T-cell (primary cell): ENCODE measurements around the gene DNAJC22. TPM values are rescaled to one million over a fixed set of nuclear protein-coding genes. Genes with fewer than 3 reads are reported as not detected.

Experiments used
- ATAC-seq, 4 experiments: fragments of 200-7000 bp in 3 of 4; fragments of 150-1000 bp in 1 of 4; cut with Tn5 transposase; replicated peaks in 1 of 4; 1 replicate in 3 of 4; 2 replicates in 1 of 4; pipeline ENCODE4 v1.10.0; 2021; ENCODE audit warnings: moderate library complexity in 3 of 4, mild to moderate bottlenecking in 2 of 4, moderate number of reproducible peaks in 1 of 4
- CTCF ChIA-PET, 2 donors: fragments of 300-600 bp; sonication (Branson Sonifier 250); formaldehyde crosslinking; loops; one replicate each; lab custom pipeline; 2022; ENCODE audit warnings: antibody characterized with exemption in 2 of 2; lab: Charles Lee
- POLR2A ChIA-PET, 2 donors: fragments of 300-600 bp; sonication (Branson Sonifier 250); formaldehyde crosslinking; loops; one replicate each; lab custom pipeline; 2022; ENCODE audit warnings: antibody characterized with exemption in 2 of 2; lab: Charles Lee
- DNase-seq, 35 experiments: peaks; one replicate each; pipeline versions ENCODE4 v3.0.0 to v3.0.0-alpha.2; 2013 to 2023
- H3K27ac ChIP-seq: one replicate; pipeline ENCODE4 v1.5.1; 2013; ENCODE audit warnings: low read length
- H3K27me3 ChIP-seq, 2 experiments: replicated peaks in 1 of 2; 1 replicate in 1 of 2; 2 replicates in 1 of 2; pipeline versions ENCODE4 v1.6.1 to v1.7.0; 2013; ENCODE audit warnings: low read length in 1 of 2, mixed read lengths in 1 of 2; ENCODE audit not compliant: control insufficient read depth in 2 of 2, insufficient read depth in 2 of 2; ENCODE audit errors: extremely low read depth in 1 of 2
- H3K36me3 ChIP-seq, 2 donors: 1 replicate in 1 of 2; 2 replicates in 1 of 2; pipeline versions ENCODE4 v1.6.1 to v1.7.0; 2013; ENCODE audit warnings: low read length in 1 of 2; ENCODE audit not compliant: control insufficient read depth in 2 of 2, insufficient read depth in 1 of 2; ENCODE audit errors: extremely low read depth in 1 of 2
- H3K4me1 ChIP-seq, 2 experiments: 1 replicate in 1 of 2; 2 replicates in 1 of 2; pipeline versions ENCODE4 v1.6.1 to v1.7.0; 2013; ENCODE audit warnings: low read length in 2 of 2, mixed read lengths in 1 of 2; ENCODE audit not compliant: insufficient read depth in 2 of 2, control insufficient read depth in 1 of 2; ENCODE audit errors: extremely low read depth in 1 of 2
- H3K4me3 ChIP-seq, 2 donors: 1 replicate in 1 of 2; 2 replicates in 1 of 2; pipeline versions ENCODE4 v1.5.1 to v1.7.0; 2013; ENCODE audit warnings: mild to moderate bottlenecking in 2 of 2, low read length in 1 of 2, moderate library complexity in 1 of 2; ENCODE audit not compliant: control insufficient read depth in 1 of 2; ENCODE audit errors: extremely low read depth in 1 of 2
- H3K9me3 ChIP-seq: 2 replicates; pipeline ENCODE4 v1.7.0; 2013
- H3K27ac Mint-ChIP-seq, 2 donors: one replicate each; pipeline ENCODE4 v1.8.0; 2020 to 2021; ENCODE audit warnings: mild to moderate bottlenecking in 2 of 2, mixed read lengths in 2 of 2
- H3K27me3 Mint-ChIP-seq, 2 donors: one replicate each; pipeline ENCODE4 v1.8.0; 2021 to 2022; ENCODE audit warnings: mixed read lengths in 2 of 2
- H3K36me3 Mint-ChIP-seq: one replicate; pipeline ENCODE4 v1.8.0; 2021; ENCODE audit warnings: mixed read lengths
- H3K4me1 Mint-ChIP-seq, 3 donors: one replicate each; pipeline ENCODE4 v1.8.0; 2020 to 2022; ENCODE audit warnings: mixed read lengths in 3 of 3, mild to moderate bottlenecking in 1 of 3
- H3K4me3 Mint-ChIP-seq, 3 donors: one replicate each; pipeline ENCODE4 v1.8.0; 2020 to 2022; ENCODE audit warnings: mild to moderate bottlenecking in 3 of 3, mixed read lengths in 3 of 3, moderate library complexity in 3 of 3
- H3K9me3 Mint-ChIP-seq, 3 donors: one replicate each; pipeline ENCODE4 v1.8.0; 2020 to 2022; ENCODE audit warnings: mixed read lengths in 3 of 3
- WGBS: methylation state at CpG from one replicate; pipeline ENCODE4 v1.1.5; 2013; ENCODE audit warnings: missing lambda C conversion rate; ENCODE audit not compliant: insufficient coverage; 5-methylcytosine and 5-hydroxymethylcytosine counted together
- total RNA-seq, 35 experiments: library from RNA in 6 of 35; stranded (reverse) in 6 of 35; fragments of 120-200 nt in 1 of 35; gene quantifications; one replicate each; pipeline versions ENCODE4 v1.2.1 to v1.2.4 and lab custom pipeline; 2013 to 2026

The DNAJC22 gene
- total RNA-seq, 5 donors from 2014 or later (not counting 1 experiment from before 2014, with no cell fraction given): 0.07 TPM; not detected in 4

- Histone ChIP-seq H3K27me3 (peaks cover 2 to 38% of the 10 kb centered on the region in 2 experiments), H3K9me3 (no peaks in the 10 kb centered on the region), H3K4me3 (no peak overlapping the region), H3K36me3 (no peaks in the 10 kb centered on the region), H3K4me1 (no peaks in the 10 kb centered on the region), H3K27ac (no peak overlapping the region)
- Mint-ChIP-seq H3K27ac (no peak overlapping the region), H3K36me3 (no peaks in the 10 kb centered on the region), H3K27me3 (peaks cover 31 to 42% of the 10 kb centered on the region in 2 donors), H3K4me1 (peaks cover 2 to 8% (median 5%) of the 10 kb centered on the region in 3 donors), H3K9me3 (no peaks in the 10 kb centered on the region), H3K4me3 (no peak overlapping the region)
- 100% methylated on average over 4 of the region's 10 CpGs for WGBS
- ATAC-seq: no peak
- DNase-seq: no peak
- CTCF ChIA-PET: no interaction called here
- POLR2A ChIA-PET: no interaction called here
Observed at GRCh38 chr12:49355913-49356312, 9.2 kb downstream of the DNAJC22 start.

- H3K27ac Mint-ChIP-seq: no peak overlapping the region
- H3K27me3 Mint-ChIP-seq: peaks cover 24 to 38% of the 10 kb centered on the region in 2 donors
- Histone ChIP-seq H3K4me3 (no peak overlapping the region), H3K27ac (no peak overlapping the region), H3K4me1 (no peaks in the 10 kb centered on the region), H3K27me3 (peaks cover 2 to 28% of the 10 kb centered on the region in 2 experiments), H3K9me3 (no peaks in the 10 kb centered on the region), H3K36me3 (no peaks in the 10 kb centered on the region)
- no peak for ATAC-seq
- POLR2A ChIA-PET: interaction anchor here (0.6 to 0.7 kb wide), 3 partner anchors 9 to 832 kb away, joined by 4 to 6 read pairs (median 6); no protein-coding TSS in a partner anchor
- no peak overlapping the region for H3K4me3 Mint-ChIP-seq
- H3K36me3 Mint-ChIP-seq: no peaks in the 10 kb centered on the region
- no peak for DNase-seq
- no peaks in the 10 kb centered on the region for H3K9me3 Mint-ChIP-seq
- CTCF ChIA-PET: interaction anchor here (0.6 to 4.6 kb wide), 20 partner anchors 8 to 1248 kb away, joined by 3 to 209 read pairs (median 5); partner anchors contain the start of genes DNAJC22 (in 1 of the 2), SPATS2 (in 1 of the 2) and TROAP (in 1 of the 2)
- WGBS: no CpG with 5 or more reads among the region's 3 CpGs
- peaks cover 2 to 8% (median 5%) of the 10 kb centered on the region in 3 donors for H3K4me1 Mint-ChIP-seq
Observed at GRCh38 chr12:49357103-49357678, 10.5 kb downstream of the DNAJC22 start.

GRCh38 chr12:49358483-49359141 lies 11.9 kb downstream of the DNAJC22 start:
- H3K4me1 Mint-ChIP-seq: peaks cover 2 to 8% (median 5%) of the 10 kb centered on the region in 3 donors
- ChIA-PET CTCF (interaction anchor here (0.5 to 4.6 kb wide), 49 partner anchors 8 to 1616 kb away, joined by 3 to 209 read pairs (median 4); partner anchors contain the start of genes SPATS2 (in 2 of the 2), DNAJC22 (in 1 of the 2), PRPF40B (in 1 of the 2) and TROAP (in 1 of the 2)), POLR2A (interaction anchor here (0.5 to 1.1 kb wide), 5 partner anchors 11 to 311 kb away, joined by 3 to 8 read pairs (median 3); no protein-coding TSS in a partner anchor)
- Histone ChIP-seq H3K4me3 (no peak overlapping the region), H3K9me3 (no peaks in the 10 kb centered on the region), H3K36me3 (no peaks in the 10 kb centered on the region), H3K4me1 (no peaks in the 10 kb centered on the region), H3K27ac (no peak overlapping the region), H3K27me3 (peaks cover 0 to 21% of the 10 kb centered on the region in 2 experiments)
- peaks cover 14 to 27% of the 10 kb centered on the region in 2 donors for H3K27me3 Mint-ChIP-seq
- no peaks in the 10 kb centered on the region for H3K9me3 Mint-ChIP-seq
- H3K4me3 Mint-ChIP-seq: no peak overlapping the region
- no peak overlapping the region for H3K27ac Mint-ChIP-seq
- no peaks in the 10 kb centered on the region for H3K36me3 Mint-ChIP-seq
- 19% methylated on average over 3 of the region's 7 CpGs for WGBS
- peak; percentile 83 to 98 (median 94) for ATAC-seq
- DNase-seq: peak in 28 of 35 experiments; percentile 35 to 86 (median 52)

- no peak for DNase-seq
- H3K27ac ChIP-seq: no peak overlapping the region
- no peaks in the 10 kb centered on the region for H3K36me3 ChIP-seq
- Mint-ChIP-seq H3K36me3 (no peaks in the 10 kb centered on the region), H3K27ac (no peak overlapping the region), H3K4me1 (peaks cover 2 to 8% (median 5%) of the 10 kb centered on the region in 3 donors), H3K4me3 (no peak overlapping the region), H3K27me3 (peaks cover 9 to 21% of the 10 kb centered on the region in 2 donors), H3K9me3 (no peaks in the 10 kb centered on the region)
- H3K27me3 ChIP-seq: peaks cover 0 to 19% of the 10 kb centered on the region in 2 experiments
- no peaks in the 10 kb centered on the region for H3K9me3 ChIP-seq
- no peak overlapping the region for H3K4me3 ChIP-seq
- POLR2A ChIA-PET: no interaction called here
- WGBS: 70% methylated on average over 2 of the region's 7 CpGs
- no peaks in the 10 kb centered on the region for H3K4me1 ChIP-seq
- CTCF ChIA-PET: interaction anchor here in 1 of 2 donors (1.1 to 4.6 kb wide), 4 partner anchors 12 to 277 kb away, joined by 4 to 209 read pairs (median 14); partner anchors contain the start of gene DNAJC22
- no peak for ATAC-seq
Observed at GRCh38 chr12:49359671-49360070, 13.0 kb downstream of the DNAJC22 start.

- POLR2A ChIA-PET: interaction anchor here in 1 of 2 donors (0.6 kb wide), 1 partner anchor 149 kb away, joined by 3 read pairs; no protein-coding TSS in a partner anchor
- no peak overlapping the region for H3K4me3 Mint-ChIP-seq
- CTCF ChIA-PET: interaction anchor here in 1 of 2 donors (0.8 to 1.4 kb wide), 5 partner anchors 35 to 155 kb away, joined by 3 to 7 read pairs (median 6); no protein-coding TSS in a partner anchor
Observed at GRCh38 chr12:49362077-49362476, 15.4 kb downstream of the DNAJC22 start.

GRCh38 chr12:49364989-49365388 lies 18.3 kb downstream of the DNAJC22 start:
- H3K36me3 Mint-ChIP-seq: no peaks in the 10 kb centered on the region
- Histone ChIP-seq H3K4me1 (peaks cover 0 to 15% of the 10 kb centered on the region in 2 experiments), H3K27me3 (peaks cover 0 to 4% of the 10 kb centered on the region in 2 experiments), H3K27ac (no peak overlapping the region), H3K9me3 (no peaks in the 10 kb centered on the region), H3K36me3 (no peaks in the 10 kb centered on the region), H3K4me3 (no peak overlapping the region)
- ATAC-seq (no peak), DNase-seq (no peak)
- H3K27me3 Mint-ChIP-seq: peaks cover 0 to 7% of the 10 kb centered on the region in 2 donors
- no peaks in the 10 kb centered on the region for H3K9me3 Mint-ChIP-seq
- no CpG with 5 or more reads among the region's 1 CpG for WGBS
- CTCF ChIA-PET: interaction anchor here (1.0 to 1.5 kb wide), 2 partner anchors 17 to 148 kb away, joined by 3 to 9 read pairs; no protein-coding TSS in a partner anchor
- H3K4me3 Mint-ChIP-seq: no peak overlapping the region
- H3K4me1 Mint-ChIP-seq: peaks cover 27 to 31% (median 27%) of the 10 kb centered on the region in 3 donors
- no peak overlapping the region for H3K27ac Mint-ChIP-seq
- POLR2A ChIA-PET: interaction anchor here in 1 of 2 donors (0.6 kb wide), 1 partner anchor 453 kb away, joined by 5 read pairs; no protein-coding TSS in a partner anchor

More at GRCh38 chr12:49362077-49362476, 15.4 kb downstream of the DNAJC22 start:
- H3K9me3 Mint-ChIP-seq: no peaks in the 10 kb centered on the region
- no peaks in the 10 kb centered on the region for H3K36me3 ChIP-seq
- no peak overlapping the region for H3K4me3 ChIP-seq
- no peak overlapping the region for H3K27ac ChIP-seq
- ATAC-seq (no peak), DNase-seq (no peak)
- H3K4me1 Mint-ChIP-seq: peaks cover 10 to 18% (median 11%) of the 10 kb centered on the region in 3 donors
- no peaks in the 10 kb centered on the region for H3K9me3 ChIP-seq
- H3K27ac Mint-ChIP-seq: no peak overlapping the region
- H3K4me1 ChIP-seq: peaks cover 0 to 8% of the 10 kb centered on the region in 2 experiments
- no peaks in the 10 kb centered on the region for H3K36me3 Mint-ChIP-seq
- no CpG with 5 or more reads among the region's 1 CpG for WGBS
- peaks cover 0 to 9% of the 10 kb centered on the region in 2 experiments for H3K27me3 ChIP-seq
- H3K27me3 Mint-ChIP-seq: peaks cover 7 to 18% of the 10 kb centered on the region in 2 donors
